T-cell (primary cell): ENCODE results near the gene B3GALNT1. TPM values are rescaled to one million over a fixed set of nuclear protein-coding genes. Genes with fewer than 3 reads are reported as not detected.

Experiments
- ATAC-seq, 4 experiments: fragments of 200-7000 bp in 3 of 4; fragments of 150-1000 bp in 1 of 4; cut with Tn5 transposase; replicated peaks in 1 of 4; 1 replicate in 3 of 4; 2 replicates in 1 of 4; pipeline ENCODE4 v1.10.0; 2021; ENCODE audit warnings: moderate library complexity in 3 of 4, mild to moderate bottlenecking in 2 of 4, moderate number of reproducible peaks in 1 of 4
- CTCF ChIA-PET, 2 donors: fragments of 300-600 bp; sonication (Branson Sonifier 250); formaldehyde crosslinking; loops; one replicate each; lab custom pipeline; 2022; ENCODE audit warnings: antibody characterized with exemption in 2 of 2; lab: Charles Lee
- POLR2A ChIA-PET, 2 donors: fragments of 300-600 bp; sonication (Branson Sonifier 250); formaldehyde crosslinking; loops; one replicate each; lab custom pipeline; 2022; ENCODE audit warnings: antibody characterized with exemption in 2 of 2; lab: Charles Lee
- DNase-seq, 35 experiments: peaks; one replicate each; pipeline versions ENCODE4 v3.0.0 to v3.0.0-alpha.2; 2013 to 2023
- H3K27ac ChIP-seq: one replicate; pipeline ENCODE4 v1.5.1; 2013; ENCODE audit warnings: low read length
- H3K27me3 ChIP-seq, 2 experiments: replicated peaks in 1 of 2; 1 replicate in 1 of 2; 2 replicates in 1 of 2; pipeline versions ENCODE4 v1.6.1 to v1.7.0; 2013; ENCODE audit warnings: low read length in 1 of 2, mixed read lengths in 1 of 2; ENCODE audit not compliant: control insufficient read depth in 2 of 2, insufficient read depth in 2 of 2; ENCODE audit errors: extremely low read depth in 1 of 2
- H3K36me3 ChIP-seq, 2 donors: 1 replicate in 1 of 2; 2 replicates in 1 of 2; pipeline versions ENCODE4 v1.6.1 to v1.7.0; 2013; ENCODE audit warnings: low read length in 1 of 2; ENCODE audit not compliant: control insufficient read depth in 2 of 2, insufficient read depth in 1 of 2; ENCODE audit errors: extremely low read depth in 1 of 2
- H3K4me1 ChIP-seq, 2 experiments: 1 replicate in 1 of 2; 2 replicates in 1 of 2; pipeline versions ENCODE4 v1.6.1 to v1.7.0; 2013; ENCODE audit warnings: low read length in 2 of 2, mixed read lengths in 1 of 2; ENCODE audit not compliant: insufficient read depth in 2 of 2, control insufficient read depth in 1 of 2; ENCODE audit errors: extremely low read depth in 1 of 2
- H3K4me3 ChIP-seq, 2 donors: 1 replicate in 1 of 2; 2 replicates in 1 of 2; pipeline versions ENCODE4 v1.5.1 to v1.7.0; 2013; ENCODE audit warnings: mild to moderate bottlenecking in 2 of 2, low read length in 1 of 2, moderate library complexity in 1 of 2; ENCODE audit not compliant: control insufficient read depth in 1 of 2; ENCODE audit errors: extremely low read depth in 1 of 2
- H3K9me3 ChIP-seq: 2 replicates; pipeline ENCODE4 v1.7.0; 2013
- H3K27ac Mint-ChIP-seq, 2 donors: one replicate each; pipeline ENCODE4 v1.8.0; 2020 to 2021; ENCODE audit warnings: mild to moderate bottlenecking in 2 of 2, mixed read lengths in 2 of 2
- H3K27me3 Mint-ChIP-seq, 2 donors: one replicate each; pipeline ENCODE4 v1.8.0; 2021 to 2022; ENCODE audit warnings: mixed read lengths in 2 of 2
- H3K36me3 Mint-ChIP-seq: one replicate; pipeline ENCODE4 v1.8.0; 2021; ENCODE audit warnings: mixed read lengths
- H3K4me1 Mint-ChIP-seq, 3 donors: one replicate each; pipeline ENCODE4 v1.8.0; 2020 to 2022; ENCODE audit warnings: mixed read lengths in 3 of 3, mild to moderate bottlenecking in 1 of 3
- H3K4me3 Mint-ChIP-seq, 3 donors: one replicate each; pipeline ENCODE4 v1.8.0; 2020 to 2022; ENCODE audit warnings: mild to moderate bottlenecking in 3 of 3, mixed read lengths in 3 of 3, moderate library complexity in 3 of 3
- H3K9me3 Mint-ChIP-seq, 3 donors: one replicate each; pipeline ENCODE4 v1.8.0; 2020 to 2022; ENCODE audit warnings: mixed read lengths in 3 of 3
- WGBS: methylation state at CpG from one replicate; pipeline ENCODE4 v1.1.5; 2013; ENCODE audit warnings: missing lambda C conversion rate; ENCODE audit not compliant: insufficient coverage; 5-methylcytosine and 5-hydroxymethylcytosine counted together
- total RNA-seq, 35 experiments: library from RNA in 6 of 35; stranded (reverse) in 6 of 35; fragments of 120-200 nt in 1 of 35; gene quantifications; one replicate each; pipeline versions ENCODE4 v1.2.1 to v1.2.4 and lab custom pipeline; 2013 to 2026

The B3GALNT1 gene
- total RNA-seq, 5 donors from 2014 or later (not counting 1 experiment from before 2014, with no cell fraction given), result 0.50 to 1.4 (median 0.60) TPM

DNA sequence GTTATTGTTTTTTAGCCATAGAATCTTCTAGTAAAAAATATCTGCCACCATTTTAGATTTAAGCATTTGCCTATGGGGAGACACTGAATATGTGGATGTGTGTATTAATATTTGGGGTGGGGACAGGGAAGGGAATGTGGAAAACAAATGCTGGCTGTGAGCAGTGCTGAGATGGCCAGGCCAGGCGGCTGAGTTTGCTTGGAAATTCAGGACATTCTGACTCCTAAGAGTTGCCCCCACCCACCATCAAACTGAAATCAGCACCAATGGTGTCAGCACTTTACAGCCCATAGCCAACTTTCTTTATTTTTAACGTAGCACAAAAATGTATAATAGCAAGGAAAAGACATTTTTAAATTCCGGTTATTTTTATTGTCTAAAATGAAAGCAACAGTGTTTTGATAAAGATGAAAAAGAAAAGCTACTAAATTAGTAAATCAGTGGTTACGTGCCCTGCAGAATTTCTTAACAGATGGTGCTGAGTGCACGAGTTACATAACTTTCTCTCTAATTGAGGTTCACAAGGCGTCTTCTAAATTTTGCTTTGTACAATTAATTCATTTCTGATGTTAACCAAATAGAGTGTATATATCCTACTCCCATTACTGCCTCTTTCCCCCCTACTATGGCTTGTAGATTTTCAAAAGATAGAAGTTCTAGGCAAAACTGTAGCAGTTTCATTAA lies 34.0 kb downstream of the B3GALNT1 start:
- Histone ChIP-seq H3K36me3 (no peaks in the 10 kb centered on the region), H3K9me3 (no peaks in the 10 kb centered on the region), H3K27ac (no peak overlapping the region), H3K4me3 (no peak overlapping the region), H3K4me1 (no peaks in the 10 kb centered on the region), H3K27me3 (no peaks in the 10 kb centered on the region)
- no peak for ATAC-seq
- no peak overlapping the region for H3K27ac Mint-ChIP-seq
- H3K9me3 Mint-ChIP-seq, result no peaks in the 10 kb centered on the region
- no CpG with 5 or more reads among the region's 6 CpGs for WGBS
- CTCF ChIA-PET, result no interaction called here
- DNase-seq, result no peak
- no peaks in the 10 kb centered on the region for H3K27me3 Mint-ChIP-seq
- H3K36me3 Mint-ChIP-seq, result peaks cover 4% of the 10 kb centered on the region
- H3K4me1 Mint-ChIP-seq, result no peaks in the 10 kb centered on the region
- no peak overlapping the region for H3K4me3 Mint-ChIP-seq
- POLR2A ChIA-PET, result no interaction called here

DNA sequence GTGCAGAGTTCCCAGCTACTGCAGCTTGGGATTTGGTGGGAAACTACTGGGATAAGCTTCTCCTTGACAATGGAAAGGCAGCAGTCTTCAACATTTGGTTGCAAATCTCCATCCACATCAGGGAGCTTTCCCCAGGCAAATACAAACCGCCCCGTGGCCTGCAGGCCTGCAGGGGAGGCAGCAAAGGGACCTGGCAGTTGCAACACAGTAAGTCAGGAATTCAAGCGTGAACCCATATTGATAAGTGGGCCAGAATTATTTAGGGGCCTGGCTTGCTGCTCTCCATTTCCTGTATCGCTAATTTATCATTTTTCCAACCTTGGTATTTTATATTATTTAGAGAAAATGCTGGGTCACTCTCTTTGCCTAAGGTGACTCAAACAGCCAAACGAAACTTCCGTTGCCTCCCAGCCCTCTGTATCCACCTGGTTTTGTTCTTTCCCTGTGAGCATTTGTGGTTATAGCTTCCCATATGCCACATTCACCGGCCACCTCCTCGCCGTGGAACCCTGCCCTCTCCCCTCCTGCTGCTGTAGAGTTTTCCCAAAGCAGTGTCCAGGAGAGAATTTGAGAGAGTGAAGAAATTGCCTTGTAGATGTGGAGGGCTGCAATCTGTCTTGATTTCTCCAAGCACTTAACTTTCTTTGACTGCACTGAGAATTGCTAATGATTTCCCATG lies 34.8 kb downstream of the B3GALNT1 start:
- Mint-ChIP-seq H3K4me1 (no peaks in the 10 kb centered on the region), H3K4me3 (no peak overlapping the region), H3K9me3 (no peaks in the 10 kb centered on the region), H3K27me3 (no peaks in the 10 kb centered on the region), H3K36me3 (peaks cover 4% of the 10 kb centered on the region), H3K27ac (no peak overlapping the region)
- ATAC-seq (no peak), DNase-seq (no peak)
- CTCF ChIA-PET, result no interaction called here
- H3K27ac ChIP-seq, result no peak overlapping the region
- H3K36me3 ChIP-seq, result no peaks in the 10 kb centered on the region
- no peaks in the 10 kb centered on the region for H3K9me3 ChIP-seq
- POLR2A ChIA-PET, result no interaction called here
- no peak overlapping the region for H3K4me3 ChIP-seq
- H3K4me1 ChIP-seq, result no peaks in the 10 kb centered on the region
- WGBS, result 84% methylated on average over 4 of the region's 9 CpGs
- no peaks in the 10 kb centered on the region for H3K27me3 ChIP-seq

DNA sequence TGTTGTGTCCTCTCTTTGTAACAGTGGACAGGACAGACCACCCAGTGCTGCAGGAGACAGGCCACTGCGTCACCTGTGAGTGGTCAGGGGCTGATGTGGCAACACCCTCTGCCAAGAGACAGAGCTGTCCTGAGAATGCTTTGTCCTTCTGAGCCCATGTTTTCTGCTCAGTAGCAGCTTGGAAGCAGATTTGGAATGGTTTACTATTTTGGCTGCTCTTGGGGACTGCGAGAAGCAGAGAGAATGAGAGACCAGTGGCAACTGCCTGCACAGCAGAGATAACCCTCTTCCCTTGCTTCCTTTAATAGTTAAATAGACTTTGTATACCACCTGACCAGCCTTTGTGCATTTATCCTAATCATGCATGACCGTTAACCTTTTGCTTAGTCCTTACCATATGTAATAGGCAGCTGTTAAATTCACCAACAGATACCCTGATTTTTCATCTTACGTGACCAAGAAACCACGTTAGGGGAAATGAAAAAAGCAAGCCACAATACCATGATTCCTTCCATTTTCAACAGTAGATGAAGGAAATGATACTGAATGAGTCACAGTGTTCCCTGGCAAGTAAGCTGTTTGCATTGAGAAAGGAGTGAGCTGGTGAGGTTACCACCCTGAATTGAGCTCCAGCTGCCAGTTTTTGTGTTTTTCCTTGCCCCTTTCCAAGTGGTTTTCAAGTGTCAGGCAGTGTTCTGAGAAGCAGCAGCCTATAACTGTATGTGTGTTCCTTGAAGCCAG lies 35.5 kb downstream of the B3GALNT1 start:
- no peak for DNase-seq
- no peak for ATAC-seq
- H3K4me1 Mint-ChIP-seq, result no peaks in the 10 kb centered on the region
- Histone ChIP-seq H3K36me3 (no peaks in the 10 kb centered on the region), H3K27me3 (no peaks in the 10 kb centered on the region), H3K4me1 (no peaks in the 10 kb centered on the region), H3K9me3 (no peaks in the 10 kb centered on the region), H3K27ac (no peak overlapping the region), H3K4me3 (no peak overlapping the region)
- CTCF ChIA-PET, result no interaction called here
- POLR2A ChIA-PET, result no interaction called here
- 60% methylated on average over 2 of the region's 5 CpGs for WGBS
- H3K27ac Mint-ChIP-seq, result no peak overlapping the region
- peaks cover 7% of the 10 kb centered on the region for H3K36me3 Mint-ChIP-seq
- H3K9me3 Mint-ChIP-seq, result no peaks in the 10 kb centered on the region
- H3K4me3 Mint-ChIP-seq, result no peak overlapping the region
- H3K27me3 Mint-ChIP-seq, result no peaks in the 10 kb centered on the region

DNA sequence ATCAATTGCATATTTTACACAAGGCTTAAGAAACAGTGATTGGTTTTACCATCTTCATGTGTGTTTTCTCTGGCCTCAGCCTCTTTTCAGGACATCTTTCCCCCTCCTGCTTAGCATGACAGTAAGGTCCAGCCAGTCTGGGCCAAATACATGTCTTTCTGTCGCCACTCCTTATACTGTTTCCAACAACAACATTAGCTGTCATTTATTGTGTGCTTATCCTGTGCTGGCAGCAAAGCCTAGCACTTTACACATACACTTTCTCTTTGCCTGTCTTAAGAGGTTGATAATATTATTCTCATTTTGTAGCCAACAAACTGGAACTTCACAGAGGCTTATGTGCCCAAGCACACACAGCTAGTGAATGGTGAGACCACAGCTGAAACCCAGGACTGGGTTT lies 37.8 kb downstream of the B3GALNT1 start:
- H3K27ac Mint-ChIP-seq, result no peak overlapping the region
- H3K4me3 Mint-ChIP-seq, result no peak overlapping the region
- H3K27ac ChIP-seq, result no peak overlapping the region
- ChIA-PET CTCF (no interaction called here), POLR2A (no interaction called here)
- no CpG with 5 or more reads among the region's 1 CpG for WGBS
- H3K27me3 ChIP-seq, result no peaks in the 10 kb centered on the region
- DNase-seq (no peak), ATAC-seq (no peak)
- H3K9me3 Mint-ChIP-seq, result no peaks in the 10 kb centered on the region
- H3K4me1 Mint-ChIP-seq, result no peaks in the 10 kb centered on the region
- no peak overlapping the region for H3K4me3 ChIP-seq
- no peaks in the 10 kb centered on the region for H3K9me3 ChIP-seq
- no peaks in the 10 kb centered on the region for H3K4me1 ChIP-seq
- H3K36me3 ChIP-seq, result no peaks in the 10 kb centered on the region
- no peaks in the 10 kb centered on the region for H3K27me3 Mint-ChIP-seq
- peaks cover 7% of the 10 kb centered on the region for H3K36me3 Mint-ChIP-seq

DNA sequence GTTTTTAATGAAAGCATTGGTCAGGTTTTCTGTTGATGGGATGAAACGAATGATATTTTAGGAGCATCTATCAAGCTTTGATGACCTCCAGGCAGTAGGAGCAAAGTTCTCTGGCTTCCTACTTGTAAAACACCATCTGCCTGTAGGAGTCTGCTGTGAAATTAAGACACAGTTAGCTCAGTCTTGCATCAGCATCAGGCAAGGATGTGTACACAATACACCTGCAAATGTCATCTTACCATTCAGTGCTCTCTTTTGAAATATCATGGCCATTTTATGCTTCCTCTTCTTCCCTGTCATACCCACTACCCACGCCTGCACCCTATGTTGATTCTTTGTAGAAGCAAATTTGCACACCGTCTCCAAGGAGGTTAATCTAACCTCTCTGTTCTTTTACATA lies 38.2 kb downstream of the B3GALNT1 start:
- H3K27me3 ChIP-seq, result no peaks in the 10 kb centered on the region
- H3K4me1 ChIP-seq, result no peaks in the 10 kb centered on the region
- H3K4me3 Mint-ChIP-seq, result no peak overlapping the region
- no peak overlapping the region for H3K4me3 ChIP-seq
- H3K27ac Mint-ChIP-seq, result no peak overlapping the region
- no peaks in the 10 kb centered on the region for H3K9me3 Mint-ChIP-seq
- H3K27me3 Mint-ChIP-seq, result no peaks in the 10 kb centered on the region
- POLR2A ChIA-PET, result no interaction called here
- no peaks in the 10 kb centered on the region for H3K4me1 Mint-ChIP-seq
- CTCF ChIA-PET, result no interaction called here
- WGBS, result no CpG with 5 or more reads among the region's 3 CpGs
- H3K9me3 ChIP-seq, result no peaks in the 10 kb centered on the region
- ATAC-seq (no peak), DNase-seq (no peak)
- H3K36me3 ChIP-seq, result no peaks in the 10 kb centered on the region
- no peak overlapping the region for H3K27ac ChIP-seq
- H3K36me3 Mint-ChIP-seq, result peaks cover 7% of the 10 kb centered on the region

DNA sequence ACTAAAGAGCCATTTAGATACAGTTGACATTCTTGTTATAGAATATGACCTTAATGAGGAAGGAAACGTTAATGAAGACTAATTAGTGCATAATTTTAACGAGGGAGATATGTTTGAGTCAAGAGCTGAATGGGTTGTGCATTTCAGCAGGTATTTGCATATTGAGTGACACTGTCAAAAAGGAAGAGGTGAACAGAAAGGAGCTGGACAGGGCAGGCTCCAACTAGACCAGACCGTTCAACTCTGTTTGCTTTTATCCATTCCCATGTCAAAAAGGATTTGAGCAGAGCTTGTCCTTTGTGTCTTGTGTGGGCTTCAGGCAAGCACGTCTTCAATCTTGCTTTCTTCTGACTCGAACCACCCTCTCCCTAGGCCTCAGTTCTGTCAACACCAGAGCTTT lies 40.7 kb downstream of the B3GALNT1 start:
- Mint-ChIP-seq H3K36me3 (peaks cover 7% of the 10 kb centered on the region), H3K9me3 (no peaks in the 10 kb centered on the region), H3K27me3 (no peaks in the 10 kb centered on the region), H3K4me1 (no peaks in the 10 kb centered on the region), H3K27ac (no peak overlapping the region), H3K4me3 (no peak overlapping the region)
- Histone ChIP-seq H3K27me3 (no peaks in the 10 kb centered on the region), H3K9me3 (no peaks in the 10 kb centered on the region), H3K27ac (no peak overlapping the region), H3K36me3 (no peaks in the 10 kb centered on the region), H3K4me1 (no peaks in the 10 kb centered on the region), H3K4me3 (no peak overlapping the region)
- ATAC-seq (no peak), DNase-seq (no peak)
- ChIA-PET POLR2A (no interaction called here), CTCF (interaction anchor here in 1 of 2 donors (0.5 kb wide), 1 partner anchor 41 kb away, joined by 5 read pairs; no protein-coding TSS in a partner anchor)
- WGBS, result 83% methylated on average over 4 of the region's 5 CpGs
